ENCODE results near the gene OSBPL8.
"Not testable (repeated sequence)": the region's sequence is repeated elsewhere in the genome, so short reads cannot be mapped to it uniquely, and the experiment has no call there.

Gene OSBPL8

DNA sequence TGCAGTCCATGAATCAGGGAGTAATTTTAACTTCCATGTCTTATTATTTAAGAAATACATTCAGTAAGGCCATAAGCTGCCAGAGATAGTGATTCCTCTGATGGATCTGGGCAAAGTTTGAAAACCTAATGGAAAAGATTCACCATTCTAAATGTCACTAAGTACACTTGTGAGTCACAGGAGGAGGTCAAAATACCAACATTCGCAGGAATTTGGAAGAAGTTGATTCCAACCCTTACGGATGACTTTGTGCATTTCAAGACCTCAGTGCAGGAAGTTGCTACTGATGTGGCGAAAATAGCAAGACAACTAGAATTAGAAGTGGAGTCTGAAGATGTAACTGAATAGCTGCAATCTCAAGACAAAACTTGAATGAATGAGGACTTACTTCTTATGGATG lies 69.8 kb downstream of the OSBPL8 start:
- H3K4me1 Mint-ChIP-seq (ENCODE audit: low read depth): no peaks in the 10 kb centered on the region
- peaks cover 19% of the 10 kb centered on the region for H3K9me3 Mint-ChIP-seq
- no peaks in the 10 kb centered on the region for H3K27me3 Mint-ChIP-seq (ENCODE audit: low read depth)
- peak overlapping the region; percentile 36 for H3K27ac Mint-ChIP-seq
- peaks cover 31% of the 10 kb centered on the region for H3K36me3 Mint-ChIP-seq (ENCODE audit: low read depth)
- no peak overlapping the region for H3K4me3 Mint-ChIP-seq

DNA sequence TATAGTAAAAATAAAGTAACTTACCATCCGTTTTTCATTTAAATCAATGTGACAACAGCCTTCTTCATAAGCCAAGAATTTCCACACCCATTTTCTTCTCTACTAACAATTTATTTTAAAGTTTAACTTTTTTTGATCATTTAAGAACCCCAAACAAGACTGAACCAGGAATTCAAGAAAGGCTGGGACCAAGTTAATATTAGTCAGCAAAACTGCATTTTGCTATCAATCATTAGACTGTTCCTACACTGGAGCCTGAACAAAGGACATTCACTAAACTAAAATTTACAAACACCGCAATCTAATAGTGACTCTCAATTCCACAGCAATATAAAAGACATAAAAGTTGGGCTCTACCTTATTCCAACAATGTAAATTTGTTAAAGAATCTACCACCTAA lies 73.6 kb downstream of the OSBPL8 start:
- peaks cover 2% of the 10 kb centered on the region for H3K4me1 Mint-ChIP-seq (ENCODE audit: low read depth)
- no peak overlapping the region for H3K27ac Mint-ChIP-seq
- H3K27me3 Mint-ChIP-seq (ENCODE audit: low read depth): no peaks in the 10 kb centered on the region
- peaks cover 26% of the 10 kb centered on the region for H3K36me3 Mint-ChIP-seq (ENCODE audit: low read depth)
- no peak overlapping the region for H3K4me3 Mint-ChIP-seq
- no peaks in the 10 kb centered on the region for H3K9me3 Mint-ChIP-seq

GRCh38 chr12:76480796-76481195 lies 78.8 kb downstream of the OSBPL8 start:
- Mint-ChIP-seq H3K9me3 (no peaks in the 10 kb centered on the region), H3K4me3 (no peak overlapping the region), H3K4me1 (ENCODE audit: low read depth) (peaks cover 5% of the 10 kb centered on the region), H3K36me3 (ENCODE audit: low read depth) (peaks cover 11% of the 10 kb centered on the region), H3K27me3 (ENCODE audit: low read depth) (no peaks in the 10 kb centered on the region), H3K27ac (no peak overlapping the region)

DNA sequence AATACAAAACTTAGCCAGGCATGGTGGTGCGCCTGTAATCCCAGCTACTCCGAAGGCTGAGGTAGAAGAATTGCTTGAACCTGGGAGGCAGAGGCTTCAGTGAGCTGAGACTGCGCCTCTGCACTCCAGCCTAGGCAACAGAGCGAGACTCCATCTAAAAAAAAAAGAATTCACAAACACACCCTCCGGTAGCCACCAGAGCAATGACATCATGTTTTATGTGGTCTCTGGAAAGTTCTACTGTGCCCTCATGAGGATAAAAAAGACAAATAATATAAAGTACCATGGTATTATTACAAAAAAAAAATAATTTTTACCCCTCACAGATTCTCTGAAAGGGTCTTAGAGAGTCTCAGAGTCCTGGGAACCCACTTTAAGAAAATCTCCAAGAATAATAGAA lies 81.5 kb downstream of the OSBPL8 start:
- H3K36me3 Mint-ChIP-seq (ENCODE audit: low read depth): peaks cover 5% of the 10 kb centered on the region
- no peaks in the 10 kb centered on the region for H3K9me3 Mint-ChIP-seq
- H3K27ac Mint-ChIP-seq: no peak overlapping the region
- peaks cover 5% of the 10 kb centered on the region for H3K4me1 Mint-ChIP-seq (ENCODE audit: low read depth)
- H3K4me3 Mint-ChIP-seq: no peak overlapping the region
- H3K27me3 Mint-ChIP-seq (ENCODE audit: low read depth): no peaks in the 10 kb centered on the region

- not testable (repeated sequence) for H3K27ac Mint-ChIP-seq; H3K4me3 Mint-ChIP-seq; H3K27me3 Mint-ChIP-seq (ENCODE audit: low read depth); H3K9me3 Mint-ChIP-seq; H3K36me3 Mint-ChIP-seq (ENCODE audit: low read depth); H3K4me1 Mint-ChIP-seq (ENCODE audit: low read depth)
Observed at GRCh38 chr12:76472862-76473261, 86.7 kb downstream of the OSBPL8 start.

- H3K36me3 Mint-ChIP-seq (ENCODE audit: low read depth): no peaks in the 10 kb centered on the region
- no peak overlapping the region for H3K4me3 Mint-ChIP-seq
- no peak overlapping the region for H3K27ac Mint-ChIP-seq
- no peaks in the 10 kb centered on the region for H3K27me3 Mint-ChIP-seq (ENCODE audit: low read depth)
- peaks cover 5% of the 10 kb centered on the region for H3K4me1 Mint-ChIP-seq (ENCODE audit: low read depth)
- H3K9me3 Mint-ChIP-seq: no peaks in the 10 kb centered on the region
Observed at GRCh38 chr12:76471579-76471978, 88.0 kb downstream of the OSBPL8 start.

- H3K4me1 Mint-ChIP-seq (ENCODE audit: low read depth): peaks cover 5% of the 10 kb centered on the region
- no peaks in the 10 kb centered on the region for H3K9me3 Mint-ChIP-seq
- H3K27me3 Mint-ChIP-seq (ENCODE audit: low read depth): no peaks in the 10 kb centered on the region
- H3K36me3 Mint-ChIP-seq (ENCODE audit: low read depth): no peaks in the 10 kb centered on the region
- H3K27ac Mint-ChIP-seq: no peak overlapping the region
- H3K4me3 Mint-ChIP-seq: no peak overlapping the region
Observed at GRCh38 chr12:76470028-76470939, 89.3 kb downstream of the OSBPL8 start.

DNA sequence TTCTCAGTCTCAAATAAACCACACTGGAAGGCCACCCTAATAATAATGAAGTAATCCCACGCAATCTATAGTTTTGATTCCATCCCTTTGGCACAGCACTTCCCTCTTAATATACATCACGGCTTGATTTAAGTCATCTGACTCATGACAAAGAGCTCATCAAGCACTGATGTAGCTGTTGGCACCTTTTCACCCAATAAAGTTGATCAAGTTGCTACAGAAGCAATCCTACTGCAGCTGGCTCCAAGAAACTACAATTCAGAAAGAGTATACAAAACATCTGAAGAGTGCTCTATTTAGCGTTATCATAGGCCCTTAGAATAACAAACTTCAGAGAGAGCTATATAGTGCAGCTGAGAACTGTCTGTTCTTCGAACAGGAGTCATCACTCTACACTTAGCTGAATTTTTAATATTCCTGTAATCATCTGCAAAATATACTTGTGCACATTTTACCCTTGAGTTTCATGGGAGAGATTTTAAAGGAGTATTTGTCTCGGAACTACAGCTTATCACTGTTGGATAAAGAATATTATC lies 94.9 kb downstream of the OSBPL8 start:
- H3K4me1 Mint-ChIP-seq (ENCODE audit: low read depth): peaks cover 8% of the 10 kb centered on the region
- no peaks in the 10 kb centered on the region for H3K27me3 Mint-ChIP-seq (ENCODE audit: low read depth)
- H3K4me3 Mint-ChIP-seq: no peak overlapping the region
- no peaks in the 10 kb centered on the region for H3K9me3 Mint-ChIP-seq
- no peak overlapping the region for H3K27ac Mint-ChIP-seq
- H3K36me3 Mint-ChIP-seq (ENCODE audit: low read depth): peaks cover under 1% of the 10 kb centered on the region

- H3K4me3 Mint-ChIP-seq: no peak overlapping the region
- H3K9me3 Mint-ChIP-seq: no peaks in the 10 kb centered on the region
- H3K36me3 Mint-ChIP-seq (ENCODE audit: low read depth): peaks cover 2% of the 10 kb centered on the region
- H3K27me3 Mint-ChIP-seq (ENCODE audit: low read depth): no peaks in the 10 kb centered on the region
- H3K27ac Mint-ChIP-seq: no peak overlapping the region
- H3K4me1 Mint-ChIP-seq (ENCODE audit: low read depth): peaks cover 8% of the 10 kb centered on the region
Observed at GRCh38 chr12:76462668-76463224, 96.8 kb downstream of the OSBPL8 start.

- no peaks in the 10 kb centered on the region for H3K27me3 Mint-ChIP-seq (ENCODE audit: low read depth)
- no peaks in the 10 kb centered on the region for H3K9me3 Mint-ChIP-seq
- no peak overlapping the region for H3K4me3 Mint-ChIP-seq
- H3K36me3 Mint-ChIP-seq (ENCODE audit: low read depth): peaks cover 2% of the 10 kb centered on the region
- peaks cover 6% of the 10 kb centered on the region for H3K4me1 Mint-ChIP-seq (ENCODE audit: low read depth)
- H3K27ac Mint-ChIP-seq: no peak overlapping the region
Observed at GRCh38 chr12:76460807-76461206, 98.8 kb downstream of the OSBPL8 start.

- no peak overlapping the region for H3K4me3 Mint-ChIP-seq
- peaks cover 3% of the 10 kb centered on the region for H3K4me1 Mint-ChIP-seq (ENCODE audit: low read depth)
- H3K27ac Mint-ChIP-seq: no peak overlapping the region
- H3K9me3 Mint-ChIP-seq: no peaks in the 10 kb centered on the region
- peaks cover 2% of the 10 kb centered on the region for H3K36me3 Mint-ChIP-seq (ENCODE audit: low read depth)
- no peaks in the 10 kb centered on the region for H3K27me3 Mint-ChIP-seq (ENCODE audit: low read depth)
Observed at GRCh38 chr12:76457818-76458217, 101.8 kb downstream of the OSBPL8 start.

DNA sequence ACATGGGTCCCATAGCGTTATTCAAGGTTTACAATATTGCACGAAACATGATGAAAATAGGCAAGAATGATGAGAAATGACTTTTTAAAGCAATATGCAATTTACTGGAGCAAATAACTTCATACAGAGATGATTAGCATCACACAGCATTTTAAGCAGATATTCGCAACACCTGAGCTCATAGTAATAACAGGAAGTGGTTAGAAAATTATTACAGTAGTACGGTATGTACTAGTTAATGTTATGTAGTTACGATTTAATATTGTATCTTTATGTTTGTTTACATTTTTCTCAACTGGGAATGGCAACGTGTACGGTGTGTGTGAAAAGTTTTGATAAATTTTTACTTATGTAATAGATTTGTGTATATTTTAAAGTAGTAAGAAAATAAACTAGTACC lies 102.6 kb downstream of the OSBPL8 start:
- H3K9me3 Mint-ChIP-seq: no peaks in the 10 kb centered on the region
- peaks cover 3% of the 10 kb centered on the region for H3K4me1 Mint-ChIP-seq (ENCODE audit: low read depth)
- H3K36me3 Mint-ChIP-seq (ENCODE audit: low read depth): peaks cover 2% of the 10 kb centered on the region
- no peaks in the 10 kb centered on the region for H3K27me3 Mint-ChIP-seq (ENCODE audit: low read depth)
- H3K27ac Mint-ChIP-seq: no peak overlapping the region
- no peak overlapping the region for H3K4me3 Mint-ChIP-seq

DNA sequence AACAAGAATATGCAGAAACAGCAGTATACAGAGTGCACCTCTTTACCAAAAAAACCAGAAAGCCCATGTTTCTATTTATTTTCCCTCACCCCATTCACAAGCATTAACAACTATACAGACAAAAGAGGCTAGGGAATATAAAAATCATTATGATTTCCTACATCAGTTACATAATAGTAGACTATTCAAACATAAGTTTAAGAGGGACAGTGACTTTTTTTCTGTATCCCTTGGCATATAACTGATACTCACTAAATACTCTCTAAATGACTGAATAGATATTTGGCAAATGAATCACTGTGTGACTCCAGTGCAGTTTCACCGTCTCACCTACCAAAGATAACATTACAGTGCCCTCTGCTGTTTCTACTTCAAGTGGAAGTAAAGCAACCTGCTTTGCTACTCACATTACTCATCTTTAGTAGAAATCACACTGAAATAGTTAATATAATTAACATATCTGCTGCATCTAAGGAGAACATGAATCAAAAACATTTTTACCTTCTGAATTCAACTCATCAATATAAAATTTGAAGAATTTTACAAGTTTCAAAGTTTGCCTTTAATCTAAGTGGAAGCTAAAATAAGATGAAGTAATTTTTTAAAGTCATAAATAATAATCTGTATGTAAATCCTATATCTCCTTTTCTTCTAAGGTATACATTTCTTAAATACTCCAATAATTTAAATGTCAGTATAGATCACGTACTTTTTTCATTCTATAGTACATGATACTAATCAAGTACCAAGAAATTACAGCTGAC lies 103.8 kb downstream of the OSBPL8 start:
- H3K27ac Mint-ChIP-seq: no peak overlapping the region
- peaks cover 2% of the 10 kb centered on the region for H3K36me3 Mint-ChIP-seq (ENCODE audit: low read depth)
- H3K27me3 Mint-ChIP-seq (ENCODE audit: low read depth): no peaks in the 10 kb centered on the region
- H3K9me3 Mint-ChIP-seq: no peaks in the 10 kb centered on the region
- no peak overlapping the region for H3K4me3 Mint-ChIP-seq
- H3K4me1 Mint-ChIP-seq (ENCODE audit: low read depth): peaks cover 3% of the 10 kb centered on the region

- Mint-ChIP-seq H3K27me3 (ENCODE audit: low read depth) (no peaks in the 10 kb centered on the region), H3K4me3 (no peak overlapping the region), H3K27ac (no peak overlapping the region), H3K36me3 (ENCODE audit: low read depth) (peaks cover 17% of the 10 kb centered on the region), H3K4me1 (ENCODE audit: low read depth) (peaks cover 3% of the 10 kb centered on the region), H3K9me3 (no peaks in the 10 kb centered on the region)
Observed at GRCh38 chr12:76451528-76451927, 108.0 kb downstream of the OSBPL8 start.
